Smooth muscle cell (in vitro differentiated cells): ENCODE data around the gene TNFSF12. TPM values are rescaled to one million over a fixed set of nuclear protein-coding genes. Genes with fewer than 3 reads are reported as not detected.
A peak's percentile ranks its signal among the peaks of the same experiment; 100 is the strongest.

Experiments
- DNase-seq: peaks from one replicate; lab custom pipeline; 2025; ENCODE audit not compliant: unreplicated experiment; lab: John Stamatoyannopoulos, UW
- H2AFZ ChIP-seq: fragments of 200-600 bp; sonication (generic); 2 replicates; pipeline ENCODE4 v1.6.0; 2016; ENCODE audit warnings: antibody characterized with exemption, low read depth, mild to moderate bottlenecking
- H3F3A ChIP-seq: fragments of 200-600 bp; sonication (generic); 2 replicates; pipeline ENCODE4 v1.6.0; 2017; ENCODE audit warnings: antibody characterized with exemption, low read depth
- H3K27ac ChIP-seq: fragments of 200-600 bp; sonication (generic); 2 replicates; pipeline ENCODE4 v1.5.1; 2016; ENCODE audit warnings: low read depth, mild to moderate bottlenecking
- H3K27me3 ChIP-seq: fragments of 200-600 bp; sonication (generic); 2 replicates; pipeline ENCODE4 v1.6.1; 2016; ENCODE audit warnings: low read depth, mild to moderate bottlenecking
- H3K36me3 ChIP-seq: fragments of 200-600 bp; sonication (generic); 2 replicates; pipeline ENCODE4 v1.5.1; 2016; ENCODE audit warnings: low read depth
- H3K4me1 ChIP-seq: fragments of 200-600 bp; sonication (generic); 2 replicates; pipeline ENCODE4 v1.5.1; 2016; ENCODE audit warnings: low read depth
- H3K4me2 ChIP-seq: fragments of 200-600 bp; sonication (generic); 2 replicates; pipeline ENCODE4 v1.6.0; 2016; ENCODE audit warnings: mild to moderate bottlenecking
- H3K4me3 ChIP-seq: fragments of 200-600 bp; sonication (generic); 2 replicates; pipeline ENCODE4 v1.5.1; 2016; ENCODE audit warnings: mild to moderate bottlenecking
- H3K79me2 ChIP-seq: fragments of 200-600 bp; sonication (generic); 2 replicates; pipeline ENCODE4 v1.6.0; 2016; ENCODE audit warnings: low read depth, mild to moderate bottlenecking
- H3K9ac ChIP-seq: fragments of 200-600 bp; sonication (generic); 2 replicates; pipeline ENCODE4 v1.6.0; 2016; ENCODE audit warnings: low read depth
- H3K9me3 ChIP-seq: fragments of 200-600 bp; sonication (generic); replicated peaks from 2 replicates; pipeline ENCODE4 v1.5.1; 2016; ENCODE audit warnings: low read depth
- H4K20me1 ChIP-seq: fragments of 200-600 bp; sonication (generic); 2 replicates; pipeline ENCODE4 v1.6.0; 2016; ENCODE audit warnings: low read depth
- WGBS: methylation state at CpG from one replicate; pipeline ENCODE4 v1.1.7; 2016; ENCODE audit warnings: low lambda C conversion rate; 5-methylcytosine and 5-hydroxymethylcytosine counted together
- polyA plus RNA-seq: library from polyadenylated mRNA; unstranded; fragments of >200 nt; fragmentation: Nextera tagmentation; extraction: Ambion mirVana; gene quantifications from 2 replicates; pipeline ENCODE4 v1.2.1, GENCODE V29; 2016
- total RNA-seq: library from RNA; depleted of rRNA; stranded (reverse); fragments of >200 nt; gene quantifications from 2 replicates; pipeline ENCODE4 v1.2.3, GENCODE V29; 2014
- TF ChIP-seq, protein P1 (sequence below): fragments of 200-600 bp; sonication (generic); IDR thresholded peaks from 2 replicates; pipeline ENCODE4 v1.5.1; 2017; ENCODE audit warnings: borderline replicate concordance, mild to moderate bottlenecking, antibody characterized with exemption; ENCODE audit not compliant: insufficient read depth, poor library complexity, severe bottlenecking

TNFSF12 gene
- total and polyA plus RNA-seq, 2 experiments from 2014 or later: 6.2 to 13.6 TPM

DNA sequence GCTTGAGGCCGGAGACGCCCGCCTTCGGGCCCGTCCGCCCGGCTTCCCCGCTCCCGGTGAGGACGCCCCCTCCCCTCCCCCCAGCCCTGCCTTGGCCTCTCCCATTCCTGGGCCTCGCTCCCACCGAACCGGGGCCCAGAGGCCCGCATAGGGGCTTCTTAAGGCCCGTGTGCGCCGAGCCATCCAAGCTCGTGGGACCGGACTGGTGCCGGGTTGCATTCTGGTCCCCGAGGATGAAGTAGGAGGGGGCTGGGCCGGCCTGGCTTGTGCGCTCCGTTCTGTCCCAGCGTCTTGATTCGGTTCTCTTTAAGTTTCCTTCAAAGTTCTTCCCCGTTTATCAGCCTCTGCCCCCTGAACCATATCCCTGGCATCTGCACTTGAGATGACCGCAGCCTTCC is 13.3 kb downstream of the TNFSF12 start:
- Histone ChIP-seq H4K20me1 (no peaks in the 10 kb centered on the region), H3K4me2 (peak overlapping the region; percentile 97), H3K36me3 (peaks cover 9% of the 10 kb centered on the region), H3K79me2 (peaks cover 49% of the 10 kb centered on the region), H3K9ac (peak overlapping the region; percentile 89), H3F3A (peaks cover 5% of the 10 kb centered on the region), H3K27ac (peak overlapping the region; percentile 88), H3K4me1 (peaks cover 26% of the 10 kb centered on the region), H3K4me3 (peak overlapping the region; percentile 97), H3K9me3 (no peaks in the 10 kb centered on the region), H2AFZ (peak overlapping the region; percentile 72), H3K27me3 (no peaks in the 10 kb centered on the region)
- WGBS: 2% methylated on average over 14 of the region's 28 CpGs
- TF ChIP-seq, protein P1, sequence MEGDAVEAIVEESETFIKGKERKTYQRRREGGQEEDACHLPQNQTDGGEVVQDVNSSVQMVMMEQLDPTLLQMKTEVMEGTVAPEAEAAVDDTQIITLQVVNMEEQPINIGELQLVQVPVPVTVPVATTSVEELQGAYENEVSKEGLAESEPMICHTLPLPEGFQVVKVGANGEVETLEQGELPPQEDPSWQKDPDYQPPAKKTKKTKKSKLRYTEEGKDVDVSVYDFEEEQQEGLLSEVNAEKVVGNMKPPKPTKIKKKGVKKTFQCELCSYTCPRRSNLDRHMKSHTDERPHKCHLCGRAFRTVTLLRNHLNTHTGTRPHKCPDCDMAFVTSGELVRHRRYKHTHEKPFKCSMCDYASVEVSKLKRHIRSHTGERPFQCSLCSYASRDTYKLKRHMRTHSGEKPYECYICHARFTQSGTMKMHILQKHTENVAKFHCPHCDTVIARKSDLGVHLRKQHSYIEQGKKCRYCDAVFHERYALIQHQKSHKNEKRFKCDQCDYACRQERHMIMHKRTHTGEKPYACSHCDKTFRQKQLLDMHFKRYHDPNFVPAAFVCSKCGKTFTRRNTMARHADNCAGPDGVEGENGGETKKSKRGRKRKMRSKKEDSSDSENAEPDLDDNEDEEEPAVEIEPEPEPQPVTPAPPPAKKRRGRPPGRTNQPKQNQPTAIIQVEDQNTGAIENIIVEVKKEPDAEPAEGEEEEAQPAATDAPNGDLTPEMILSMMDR: no peak
- DNase-seq: no peak

DNA sequence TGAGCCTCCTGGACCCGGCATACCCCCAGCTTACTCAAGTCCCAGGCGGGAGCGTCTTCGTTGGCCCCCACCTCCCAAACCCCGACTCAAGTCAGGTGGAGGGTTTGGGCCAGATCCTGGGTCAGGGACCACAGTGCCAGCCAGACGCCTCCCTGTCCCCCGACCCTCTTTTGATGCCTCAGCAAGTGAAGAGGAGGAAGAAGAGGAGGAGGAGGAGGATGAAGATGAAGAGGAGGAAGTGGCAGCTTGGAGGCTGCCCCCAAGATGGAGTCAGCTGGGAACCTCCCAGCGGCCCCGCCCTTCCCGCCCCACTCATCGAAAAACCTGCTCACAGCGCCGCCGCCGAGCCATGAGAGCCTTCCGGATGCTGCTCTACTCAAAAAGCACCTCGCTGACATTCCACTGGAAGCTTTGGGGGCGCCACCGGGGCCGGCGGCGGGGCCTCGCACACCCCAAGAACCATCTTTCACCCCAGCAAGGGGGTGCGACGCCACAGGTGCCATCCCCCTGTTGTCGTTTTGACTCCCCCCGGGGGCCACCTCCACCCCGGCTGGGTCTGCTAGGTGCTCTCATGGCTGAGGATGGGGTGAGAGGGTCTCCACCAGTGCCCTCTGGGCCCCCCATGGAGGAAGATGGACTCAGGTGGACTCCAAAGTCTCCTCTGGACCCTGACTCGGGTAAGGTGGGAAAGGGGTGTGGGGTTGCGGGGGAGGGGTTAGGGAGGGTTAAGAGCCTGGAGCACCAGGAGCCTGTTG is 14.4 kb downstream of the TNFSF12 start:
- Histone ChIP-seq H3F3A (peaks cover 5% of the 10 kb centered on the region), H3K4me3 (peak overlapping the region; percentile 97), H3K4me2 (peak overlapping the region; percentile 97), H3K4me1 (peaks cover 18% of the 10 kb centered on the region), H3K9ac (no peak overlapping the region), H3K36me3 (peaks cover 9% of the 10 kb centered on the region), H3K9me3 (no peaks in the 10 kb centered on the region), H3K27ac (no peak overlapping the region), H3K79me2 (peaks cover 54% of the 10 kb centered on the region), H2AFZ (no peak overlapping the region), H4K20me1 (no peaks in the 10 kb centered on the region), H3K27me3 (no peaks in the 10 kb centered on the region)
- DNase-seq: no peak
- 92% methylated on average over 30 of the region's 30 CpGs for WGBS
- TF ChIP-seq, protein P1: no peak

DNA sequence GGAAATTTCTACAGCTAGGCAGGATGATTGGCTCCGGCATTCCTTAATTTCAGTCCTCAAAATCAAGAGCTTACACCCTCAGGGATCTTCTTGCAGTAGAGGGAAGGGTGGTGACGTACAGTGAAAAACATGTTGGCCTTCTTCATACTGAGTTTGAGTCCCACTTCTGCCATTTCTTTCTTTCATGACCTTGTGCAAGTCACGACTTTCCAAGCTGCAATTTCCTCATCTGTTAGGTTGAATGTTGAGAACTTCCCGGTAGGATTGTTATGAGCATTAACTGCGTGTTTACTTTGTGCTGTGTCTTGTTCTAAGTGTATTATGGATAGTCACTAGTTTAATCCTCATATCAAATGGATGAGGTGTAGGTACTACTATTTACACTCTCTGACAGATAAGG is 20.7 kb downstream of the TNFSF12 start:
- Histone ChIP-seq H3K4me3 (no peak overlapping the region), H3K9ac (no peak overlapping the region), H3K79me2 (peaks cover 58% of the 10 kb centered on the region), H3K36me3 (peaks cover 9% of the 10 kb centered on the region), H3K9me3 (no peaks in the 10 kb centered on the region), H2AFZ (no peak overlapping the region), H3K27me3 (no peaks in the 10 kb centered on the region), H3K4me2 (no peak overlapping the region), H4K20me1 (peaks cover 19% of the 10 kb centered on the region), H3F3A (peaks cover 17% of the 10 kb centered on the region), H3K27ac (no peak overlapping the region), H3K4me1 (peaks cover 4% of the 10 kb centered on the region)
- DNase-seq: no peak
- TF ChIP-seq, protein P1: no peak
- 96% methylated on average over 5 of the region's 5 CpGs for WGBS

DNA sequence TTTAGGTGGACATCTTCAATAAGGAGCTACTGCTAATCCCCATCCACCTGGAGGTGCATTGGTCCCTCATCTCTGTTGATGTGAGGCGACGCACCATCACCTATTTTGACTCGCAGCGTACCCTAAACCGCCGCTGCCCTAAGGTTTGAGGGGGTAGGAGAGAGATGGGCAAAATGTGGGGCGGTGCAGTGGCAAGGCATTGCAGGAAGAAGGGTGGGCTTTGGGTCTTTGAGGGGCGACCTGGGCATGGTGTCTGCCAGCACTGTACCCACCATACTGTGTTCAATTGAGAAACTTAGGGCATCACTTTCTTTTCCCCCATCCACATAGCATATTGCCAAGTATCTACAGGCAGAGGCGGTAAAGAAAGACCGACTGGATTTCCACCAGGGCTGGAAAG is 21.5 kb downstream of the TNFSF12 start:
- Histone ChIP-seq H3K4me2 (no peak overlapping the region), H4K20me1 (peaks cover 27% of the 10 kb centered on the region), H3K9me3 (no peaks in the 10 kb centered on the region), H3K4me3 (no peak overlapping the region), H3K4me1 (peaks cover 12% of the 10 kb centered on the region), H3F3A (peaks cover 25% of the 10 kb centered on the region), H3K27me3 (no peaks in the 10 kb centered on the region), H3K36me3 (peaks cover 6% of the 10 kb centered on the region), H3K9ac (no peak overlapping the region), H2AFZ (no peak overlapping the region), H3K79me2 (peaks cover 58% of the 10 kb centered on the region), H3K27ac (no peak overlapping the region)
- 98% methylated on average over 10 of the region's 10 CpGs for WGBS
- no peak for DNase-seq
- TF ChIP-seq, protein P1: no peak
